Stimulated activated naive CD8-positive, alpha-beta T cell treated with anti-CD3 and anti-CD28 coated beads, Interleukin-15, amount 100 ng/mL, for 72 hours (primary cell): ENCODE data around the gene PTPRG.

Source experiments
- ATAC-seq: fragments of 150-1000 bp; cut with Tn5 transposase; 2 replicates; pipeline ENCODE4 v1.10.0; 2021; ENCODE audit warnings: mild to moderate bottlenecking, moderate library complexity
- DNase-seq, 2 donors: peaks; one replicate each; pipeline ENCODE4 v3.0.0; 2021 to 2022
- H3K27ac Mint-ChIP-seq, 2 donors: one replicate each; pipeline ENCODE4 v1.8.0; 2022; ENCODE audit warnings: mild to moderate bottlenecking in 2 of 2, mixed read lengths in 2 of 2, moderate library complexity in 2 of 2
- H3K27me3 Mint-ChIP-seq: one replicate; pipeline ENCODE4 v1.8.0; 2022; ENCODE audit warnings: mixed read lengths
- H3K4me1 Mint-ChIP-seq: one replicate; pipeline ENCODE4 v1.8.0; 2022; ENCODE audit warnings: mild to moderate bottlenecking, mixed read lengths
- H3K4me3 Mint-ChIP-seq, 2 donors: one replicate each; pipeline ENCODE4 v1.8.0; 2022; ENCODE audit warnings: mild to moderate bottlenecking in 2 of 2, mixed read lengths in 2 of 2, moderate library complexity in 1 of 2
- H3K9me3 Mint-ChIP-seq, 2 donors: one replicate each; pipeline ENCODE4 v1.8.0; 2022; ENCODE audit warnings: mixed read lengths in 2 of 2

Gene PTPRG

GRCh38 chr3:62103531-62103930, 542.2 kb downstream of the PTPRG start:
- Mint-ChIP-seq H3K4me3 (no peak overlapping the region), H3K4me1 (no peaks in the 10 kb centered on the region), H3K9me3 (peaks cover 1 to 2% of the 10 kb centered on the region in 2 donors), H3K27me3 (no peaks in the 10 kb centered on the region), H3K27ac (no peak overlapping the region)
- DNase-seq (no peak), ATAC-seq (no peak)

GRCh38 chr3:62109534-62109933, 548.2 kb downstream of the PTPRG start:
- H3K27ac Mint-ChIP-seq, result no peak overlapping the region
- H3K4me1 Mint-ChIP-seq, result no peaks in the 10 kb centered on the region
- no peak overlapping the region for H3K4me3 Mint-ChIP-seq
- ATAC-seq, result no peak
- H3K9me3 Mint-ChIP-seq, result peaks cover 8 to 15% of the 10 kb centered on the region in 2 donors
- no peaks in the 10 kb centered on the region for H3K27me3 Mint-ChIP-seq
- no peak for DNase-seq

DNA sequence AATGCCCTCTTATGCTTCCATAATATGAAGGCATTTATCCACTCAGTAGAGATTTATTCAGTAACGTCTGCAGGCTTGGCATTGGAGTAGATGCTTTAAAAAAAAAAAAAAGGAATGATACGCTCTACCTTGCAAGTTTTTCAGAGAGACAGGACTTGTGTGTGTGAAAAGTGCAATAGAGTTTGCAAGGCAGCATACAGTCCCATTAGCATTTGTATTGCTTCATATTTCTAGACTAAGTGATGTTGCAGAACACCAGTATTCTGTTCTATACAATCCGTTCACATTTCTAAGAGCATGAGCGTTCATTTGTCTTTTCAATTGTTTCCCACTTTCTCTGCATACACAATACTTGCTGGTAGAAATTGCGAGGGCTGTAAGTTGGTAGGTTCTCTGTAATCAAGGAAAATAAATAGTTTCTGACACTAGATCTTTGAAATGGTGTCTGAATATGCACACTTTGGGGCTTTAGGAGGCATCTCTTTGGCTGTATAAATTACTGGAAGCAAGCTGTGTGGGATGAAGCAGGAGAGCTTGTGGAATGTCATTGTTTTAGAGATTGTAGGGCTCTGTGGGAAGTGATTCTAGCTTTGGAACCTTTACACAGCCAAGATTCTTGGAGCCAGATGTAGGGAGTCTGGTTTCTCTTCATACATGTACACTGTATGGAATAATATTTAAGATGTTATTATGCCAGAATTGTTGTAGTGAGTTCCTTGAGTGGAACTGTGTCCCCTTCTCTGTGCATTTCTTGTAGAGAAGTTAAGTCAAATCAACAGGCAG, 549.3 kb downstream of the PTPRG start:
- Mint-ChIP-seq H3K4me3 (no peak overlapping the region), H3K9me3 (peaks cover 8 to 15% of the 10 kb centered on the region in 2 donors)
- ATAC-seq, result no peak

GRCh38 chr3:62113092-62113491, 551.7 kb downstream of the PTPRG start:
- H3K4me3 Mint-ChIP-seq, result no peak overlapping the region
- peaks cover 8 to 15% of the 10 kb centered on the region in 2 donors for H3K9me3 Mint-ChIP-seq
- DNase-seq (no peak), ATAC-seq (no peak)
- H3K4me1 Mint-ChIP-seq, result no peaks in the 10 kb centered on the region
- no peaks in the 10 kb centered on the region for H3K27me3 Mint-ChIP-seq
- no peak overlapping the region for H3K27ac Mint-ChIP-seq

More for the DNA sequence above, 549.3 kb downstream of the PTPRG start:
- H3K4me1 Mint-ChIP-seq, result no peaks in the 10 kb centered on the region
- H3K27me3 Mint-ChIP-seq, result no peaks in the 10 kb centered on the region
- no peak for DNase-seq
- no peak overlapping the region for H3K27ac Mint-ChIP-seq

GRCh38 chr3:62114763-62115162, 553.4 kb downstream of the PTPRG start:
- Mint-ChIP-seq H3K4me1 (no peaks in the 10 kb centered on the region), H3K27me3 (peaks cover 7% of the 10 kb centered on the region), H3K9me3 (peaks cover 4 to 5% of the 10 kb centered on the region in 2 donors), H3K27ac (no peak overlapping the region), H3K4me3 (no peak overlapping the region)
- no peak for DNase-seq
- no peak for ATAC-seq

- H3K27me3 Mint-ChIP-seq, result peaks cover 7% of the 10 kb centered on the region
- no peak overlapping the region for H3K27ac Mint-ChIP-seq
- peaks cover 0 to 5% of the 10 kb centered on the region in 2 donors for H3K9me3 Mint-ChIP-seq
- no peak overlapping the region for H3K4me3 Mint-ChIP-seq
- no peak for ATAC-seq
- no peaks in the 10 kb centered on the region for H3K4me1 Mint-ChIP-seq
- DNase-seq, result no peak
These were observed 556.7 kb downstream of the PTPRG start for GRCh38 chr3:62117903-62118548.

- ATAC-seq, result no peak
- no peaks in the 10 kb centered on the region for H3K4me1 Mint-ChIP-seq
- no peak for DNase-seq
- no peak overlapping the region for H3K4me3 Mint-ChIP-seq
- peaks cover 0 to 5% of the 10 kb centered on the region in 2 donors for H3K9me3 Mint-ChIP-seq
- H3K27me3 Mint-ChIP-seq, result peaks cover 7% of the 10 kb centered on the region
- H3K27ac Mint-ChIP-seq, result no peak overlapping the region
These were observed 557.8 kb downstream of the PTPRG start for GRCh38 chr3:62119139-62119538.

- Mint-ChIP-seq H3K27ac (no peak overlapping the region), H3K4me3 (no peak overlapping the region), H3K4me1 (no peaks in the 10 kb centered on the region), H3K9me3 (peaks cover 0 to 5% of the 10 kb centered on the region in 2 donors), H3K27me3 (peaks cover 8% of the 10 kb centered on the region)
- no peak for ATAC-seq
- no peak for DNase-seq
These were observed 561.4 kb downstream of the PTPRG start for GRCh38 chr3:62122819-62123218.

DNA sequence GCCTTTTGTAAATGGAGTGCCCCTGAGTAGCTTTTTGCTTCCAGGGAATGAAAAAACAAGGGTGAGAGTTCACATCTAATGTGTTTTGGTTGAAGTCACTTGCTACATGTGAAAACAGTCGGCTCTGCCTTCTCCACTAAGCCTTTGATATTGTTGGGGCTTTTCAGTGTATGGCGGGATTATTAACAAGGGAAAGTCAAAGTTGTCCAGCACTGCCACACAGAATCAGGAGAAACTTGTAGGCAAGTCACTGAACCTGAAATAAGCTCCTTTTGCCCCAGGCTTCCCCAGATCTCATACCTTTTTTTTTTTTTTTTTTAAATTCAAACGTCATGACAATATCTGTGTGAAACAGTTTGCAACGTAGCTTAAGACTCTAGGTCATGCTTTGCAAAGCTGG, 564.0 kb downstream of the PTPRG start:
- ATAC-seq (no peak), DNase-seq (no peak)
- Mint-ChIP-seq H3K27me3 (peaks cover 7% of the 10 kb centered on the region), H3K27ac (no peak overlapping the region), H3K4me3 (no peak overlapping the region), H3K9me3 (no peaks in the 10 kb centered on the region), H3K4me1 (no peaks in the 10 kb centered on the region)

DNA sequence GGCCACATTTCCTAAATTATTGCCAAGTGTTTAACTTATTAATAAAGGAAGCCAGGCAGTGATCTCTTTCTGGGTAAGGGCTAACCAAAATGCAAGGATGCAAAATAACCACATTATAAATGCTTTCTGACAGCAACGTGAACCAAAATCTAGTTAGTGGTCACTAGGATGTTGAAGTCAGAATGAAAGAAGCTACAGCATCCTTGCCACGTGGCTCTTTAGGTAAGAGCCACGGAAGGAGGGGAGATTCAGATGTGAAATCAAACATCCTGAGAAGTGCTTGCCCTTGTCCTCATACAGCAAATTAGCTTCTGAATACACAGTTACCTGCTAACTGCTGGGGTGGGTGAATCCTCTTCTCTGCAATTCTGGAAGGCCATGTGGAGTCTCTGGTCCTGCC, 565.7 kb downstream of the PTPRG start:
- Mint-ChIP-seq H3K27me3 (peaks cover 7% of the 10 kb centered on the region), H3K4me3 (no peak overlapping the region), H3K4me1 (no peaks in the 10 kb centered on the region), H3K27ac (no peak overlapping the region), H3K9me3 (no peaks in the 10 kb centered on the region)
- ATAC-seq (no peak), DNase-seq (no peak)

- Mint-ChIP-seq H3K4me3 (no peak overlapping the region), H3K9me3 (no peaks in the 10 kb centered on the region), H3K27me3 (peaks cover 7% of the 10 kb centered on the region), H3K27ac (no peak overlapping the region), H3K4me1 (no peaks in the 10 kb centered on the region)
- ATAC-seq (no peak), DNase-seq (no peak)
These were observed 566.7 kb downstream of the PTPRG start for GRCh38 chr3:62128051-62128450.

DNA sequence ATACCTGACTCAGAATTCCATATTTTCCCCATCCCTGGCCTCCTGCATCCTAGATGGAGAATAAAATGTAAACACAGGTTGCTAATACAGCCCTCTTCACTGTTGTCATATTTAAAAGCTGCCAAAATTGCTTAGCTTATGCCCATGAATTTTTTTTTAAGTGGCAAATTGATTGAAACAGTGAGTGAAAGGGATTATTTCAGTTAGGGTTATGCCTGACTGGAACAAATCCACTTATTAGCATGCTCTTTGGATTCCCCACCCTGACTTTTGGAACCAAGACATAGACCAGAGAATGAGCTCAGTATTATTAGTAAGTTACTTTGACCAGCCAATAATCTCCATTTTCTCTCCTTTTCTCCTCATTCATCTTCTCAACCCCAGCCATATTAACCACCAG, 567.3 kb downstream of the PTPRG start:
- Mint-ChIP-seq H3K27ac (no peak overlapping the region), H3K4me1 (no peaks in the 10 kb centered on the region)

DNA sequence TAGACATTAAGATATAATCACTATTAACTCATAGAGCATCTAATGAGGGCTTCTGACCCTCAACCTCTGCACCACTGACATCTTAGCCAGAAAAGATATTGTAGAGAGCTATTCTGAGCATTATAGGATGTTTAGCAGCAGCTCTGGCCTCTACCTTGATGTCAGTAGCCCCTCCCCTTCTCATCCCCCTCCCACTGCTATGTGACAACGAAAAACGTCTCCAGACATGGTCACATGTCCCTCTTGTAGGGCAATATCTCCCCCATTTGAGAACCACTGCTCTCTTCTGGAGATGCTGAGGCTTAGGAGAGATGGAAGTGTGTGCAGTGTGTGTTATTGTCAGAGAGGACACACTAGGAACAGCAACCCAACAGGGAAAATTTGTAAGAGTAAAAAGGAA, 569.7 kb downstream of the PTPRG start:
- Mint-ChIP-seq H3K27me3 (peaks cover 23% of the 10 kb centered on the region), H3K9me3 (peaks cover 1 to 2% of the 10 kb centered on the region in 2 donors)

More for the DNA sequence above, 567.3 kb downstream of the PTPRG start:
- no peak for DNase-seq
- ATAC-seq, result no peak
- Mint-ChIP-seq H3K9me3 (no peaks in the 10 kb centered on the region), H3K4me3 (no peak overlapping the region), H3K27me3 (peaks cover 9% of the 10 kb centered on the region)

GRCh38 chr3:62131620-62132019, 570.2 kb downstream of the PTPRG start:
- H3K27ac Mint-ChIP-seq, result no peak overlapping the region
- ATAC-seq (no peak), DNase-seq (no peak)
- peaks cover 6 to 8% of the 10 kb centered on the region in 2 donors for H3K9me3 Mint-ChIP-seq
- peaks cover 26% of the 10 kb centered on the region for H3K27me3 Mint-ChIP-seq
- H3K4me3 Mint-ChIP-seq, result no peak overlapping the region
- H3K4me1 Mint-ChIP-seq, result no peaks in the 10 kb centered on the region

More for the DNA sequence above, 569.7 kb downstream of the PTPRG start:
- DNase-seq (no peak), ATAC-seq (no peak)
- Mint-ChIP-seq H3K4me1 (no peaks in the 10 kb centered on the region), H3K4me3 (no peak overlapping the region), H3K27ac (no peak overlapping the region)

DNA sequence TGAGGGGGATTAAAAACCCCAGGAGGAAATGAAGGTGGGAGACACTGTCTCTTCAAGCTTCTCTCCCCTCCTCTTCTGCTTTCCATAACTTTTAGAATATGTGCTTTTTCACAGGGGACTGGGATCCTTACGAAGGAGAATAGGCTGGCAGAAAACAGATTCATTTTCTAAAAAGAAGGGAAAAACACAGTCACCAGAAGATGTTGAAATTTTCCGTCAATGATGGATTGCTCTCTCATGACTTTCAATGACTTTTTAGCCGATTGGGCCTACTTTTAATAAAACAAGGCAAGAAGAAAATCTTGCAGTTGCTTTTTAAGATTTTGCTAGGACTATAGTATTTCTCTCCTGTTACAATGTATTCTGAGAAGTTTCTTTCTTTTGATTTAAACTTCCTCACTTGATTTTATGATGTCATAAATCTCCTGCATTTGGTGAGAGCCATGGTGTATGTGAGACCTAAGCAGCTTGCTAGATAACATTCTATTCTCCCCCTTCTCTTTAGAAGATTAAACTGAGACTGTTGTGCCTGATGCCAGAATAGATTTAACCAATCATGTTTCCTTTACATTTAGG, 570.7 kb downstream of the PTPRG start:
- H3K4me1 Mint-ChIP-seq, result no peaks in the 10 kb centered on the region
- peaks cover 29% of the 10 kb centered on the region for H3K27me3 Mint-ChIP-seq
- no peak overlapping the region for H3K27ac Mint-ChIP-seq
- H3K4me3 Mint-ChIP-seq, result no peak overlapping the region
- DNase-seq (no peak), ATAC-seq (no peak)
- H3K9me3 Mint-ChIP-seq, result peaks cover 6 to 11% of the 10 kb centered on the region in 2 donors

DNA sequence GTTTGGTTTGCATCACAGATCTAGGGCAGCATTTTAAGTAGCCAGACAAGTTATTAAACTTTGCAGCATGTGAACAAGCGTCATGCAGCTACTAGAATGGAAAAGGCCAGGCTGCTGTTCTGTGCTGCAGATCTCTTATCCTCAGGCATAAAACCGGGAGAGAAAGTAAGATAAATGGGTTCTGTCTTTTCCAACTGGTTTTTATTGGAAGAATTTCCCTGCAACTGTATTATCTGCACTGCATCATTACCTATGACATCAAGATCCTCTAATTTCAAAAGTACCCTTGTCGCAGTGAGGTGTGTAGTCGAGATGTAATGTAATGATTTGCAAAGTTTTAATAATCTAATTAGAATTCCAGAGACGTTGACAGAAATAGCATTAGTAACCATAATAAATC, 571.6 kb downstream of the PTPRG start:
- H3K27ac Mint-ChIP-seq, result no peak overlapping the region
- peaks cover 27% of the 10 kb centered on the region for H3K27me3 Mint-ChIP-seq
- ATAC-seq (no peak), DNase-seq (no peak)
- H3K9me3 Mint-ChIP-seq, result peaks cover 6 to 11% of the 10 kb centered on the region in 2 donors
- no peaks in the 10 kb centered on the region for H3K4me1 Mint-ChIP-seq
- no peak overlapping the region for H3K4me3 Mint-ChIP-seq
